Activated T-cell treated with anti-CD3 and anti-CD28 coated beads, Interleukin-2, amount 50 U/mL, for 48 hours (primary cell): ENCODE results near the gene UBXN10.
A peak's percentile ranks its signal among the peaks of the same experiment; 100 is the strongest.

Source experiments
- DNase-seq, 2 experiments: peaks; one replicate each; pipeline ENCODE4 v3.0.0-alpha.2; 2020

The UBXN10 gene

GRCh38 chr1:20152599-20152930 lies 33.3 kb upstream of the UBXN10 start:
- DNase-seq = no peak

- no peak for DNase-seq
These were observed 32.9 kb upstream of the UBXN10 start for GRCh38 chr1:20153000-20153418.

- DNase-seq = no peak
These were observed 31.5 kb upstream of the UBXN10 start for GRCh38 chr1:20154301-20154831.

GRCh38 chr1:20158358-20159070 lies 27.4 kb upstream of the UBXN10 start:
- DNase-seq = peak in 1 of 2 experiments; percentile 30

GRCh38 chr1:20160034-20160433 lies 25.9 kb upstream of the UBXN10 start:
- no peak for DNase-seq

GRCh38 chr1:20164694-20165202 lies 21.1 kb upstream of the UBXN10 start:
- no peak for DNase-seq

GRCh38 chr1:20165522-20165951 lies 20.4 kb upstream of the UBXN10 start:
- peak; percentile 30 to 31 for DNase-seq

- no peak for DNase-seq
These were observed 19.8 kb upstream of the UBXN10 start for GRCh38 chr1:20166051-20166450.

GRCh38 chr1:20167126-20167525 lies 18.8 kb upstream of the UBXN10 start:
- no peak for DNase-seq

GRCh38 chr1:20168564-20169491 lies 17.1 kb upstream of the UBXN10 start:
- DNase-seq = no peak

- DNase-seq = no peak
These were observed 16.0 kb upstream of the UBXN10 start for GRCh38 chr1:20169932-20170331.

GRCh38 chr1:20172033-20172590 lies 13.8 kb upstream of the UBXN10 start:
- no peak for DNase-seq

- DNase-seq = no peak
These were observed 10.8 kb upstream of the UBXN10 start for GRCh38 chr1:20174937-20175666.

GRCh38 chr1:20178634-20179370 lies 7.1 kb upstream of the UBXN10 start:
- DNase-seq = no peak

- DNase-seq = no peak
These were observed 6.3 kb upstream of the UBXN10 start for GRCh38 chr1:20179371-20180128.

GRCh38 chr1:20180129-20180843 lies 5.6 kb upstream of the UBXN10 start:
- DNase-seq = no peak

- no peak for DNase-seq
These were observed 5.1 kb upstream of the UBXN10 start for GRCh38 chr1:20180844-20181207.

- no peak for DNase-seq
These were observed 3.5 kb upstream of the UBXN10 start for GRCh38 chr1:20182415-20182814.

GRCh38 chr1:20183035-20183434 lies 2.9 kb upstream of the UBXN10 start:
- DNase-seq = no peak

- DNase-seq = no peak
These were observed 2.2 kb upstream of the UBXN10 start for GRCh38 chr1:20183616-20184271.
